OCI-LY1 (cell line): ENCODE measurements around the gene RAB11FIP3.

Source experiments
- H2AFZ ChIP-seq: fragments of 200-600 bp; sonication (generic), shearing (Covaris generic); 2 replicates; pipeline ENCODE4 v1.6.0; 2014; ENCODE audit warnings: antibody characterized with exemption, mild to moderate bottlenecking, low read length
- H3F3A ChIP-seq: fragments of 200-600 bp; sonication (generic), shearing (Covaris generic); 2 replicates; pipeline ENCODE4 v1.6.0; 2014; ENCODE audit warnings: mild to moderate bottlenecking, antibody characterized with exemption, low read length, moderate library complexity; ENCODE audit not compliant: insufficient read depth
- H3K27ac ChIP-seq: fragments of 200-600 bp; sonication (generic); 2 replicates; pipeline ENCODE4 v1.5.1; 2014; ENCODE audit warnings: low read length, mixed run types, mild to moderate bottlenecking, low read depth; ENCODE audit not compliant: poor library complexity, severe bottlenecking
- H3K27me3 ChIP-seq: fragments of 200-600 bp; sonication (generic); 2 replicates; pipeline ENCODE4 v1.6.0; 2014; ENCODE audit warnings: antibody characterized with exemption, mild to moderate bottlenecking, low read length, moderate library complexity; ENCODE audit not compliant: insufficient read depth
- H3K36me3 ChIP-seq: fragments of 200-600 bp; sonication (generic); 2 replicates; pipeline ENCODE4 v1.6.1; 2014; ENCODE audit warnings: mild to moderate bottlenecking, antibody characterized with exemption, low read length, moderate library complexity, mixed read lengths; ENCODE audit not compliant: insufficient read depth
- H3K4me1 ChIP-seq: fragments of 200-600 bp; sonication (generic); 2 replicates; pipeline ENCODE4 v1.5.1; 2014; ENCODE audit warnings: mild to moderate bottlenecking, low read length, moderate library complexity; ENCODE audit not compliant: insufficient read depth, severe bottlenecking
- H3K4me2 ChIP-seq: fragments of 200-600 bp; sonication (generic), shearing (Covaris generic); 2 replicates; pipeline ENCODE4 v1.6.1; 2014; ENCODE audit warnings: low read length
- H3K4me3 ChIP-seq: fragments of 200-600 bp; sonication (generic); 2 replicates; pipeline ENCODE4 v1.5.1; 2014; ENCODE audit warnings: low read length, low read depth, mild to moderate bottlenecking, mixed read lengths; ENCODE audit not compliant: poor library complexity, severe bottlenecking
- H3K79me2 ChIP-seq: fragments of 200-600 bp; shearing (Covaris generic); 2 replicates; pipeline ENCODE4 v1.6.1; 2016; ENCODE audit warnings: mixed run types, low read length, mixed read lengths; ENCODE audit not compliant: insufficient read depth
- H3K9ac ChIP-seq: fragments of 200-600 bp; sonication (generic), shearing (Covaris generic); 2 replicates; pipeline ENCODE4 v1.6.1; 2014; ENCODE audit warnings: mild to moderate bottlenecking, low read length, mixed read lengths
- H3K9me2 ChIP-seq: fragments of 200-600 bp; sonication (generic), shearing (Covaris generic); 2 replicates; pipeline ENCODE4 v1.6.1; 2014; ENCODE audit warnings: low read depth, mild to moderate bottlenecking, low read length, mixed read lengths
- H3K9me3 ChIP-seq: fragments of 200-600 bp; shearing (Covaris generic); 2 replicates; pipeline ENCODE4 v1.6.1; 2014; ENCODE audit warnings: low read length, mixed read lengths
- H4K20me1 ChIP-seq: fragments of 200-600 bp; sonication (generic), shearing (Covaris generic); 2 replicates; pipeline ENCODE4 v1.6.0; 2016; ENCODE audit warnings: mild to moderate bottlenecking, low read length; ENCODE audit not compliant: insufficient read depth
- EZH2 ChIP-seq: fragments of 200-600 bp; sonication (generic), shearing (Covaris generic); IDR thresholded peaks from 2 replicates; pipeline ENCODE4 v1.8.0; 2017; ENCODE audit warnings: borderline replicate concordance, mixed run types, mild to moderate bottlenecking, antibody characterized with exemption, low read length, moderate library complexity, mixed read lengths
- TF ChIP-seq, protein P1 (sequence below): fragments of 200-600 bp; sonication (generic), shearing (Covaris generic); IDR thresholded peaks from 2 replicates; pipeline ENCODE4 v1.5.1; 2017; ENCODE audit warnings: mild to moderate bottlenecking, antibody characterized with exemption, low read length, moderate library complexity, mixed read lengths

Gene RAB11FIP3

GRCh38 chr16:540645-541340, 115.3 kb downstream of the RAB11FIP3 start:
- Histone ChIP-seq H2AFZ (no peak overlapping the region), H3K4me2 (no peak overlapping the region), H3K36me3 (no peaks in the 10 kb centered on the region), H3K9ac (no peak overlapping the region), H3K4me1 (no peaks in the 10 kb centered on the region), H4K20me1 (no peaks in the 10 kb centered on the region), H3K4me3 (no peak overlapping the region), H3K9me3 (no peaks in the 10 kb centered on the region), H3K27ac (no peak overlapping the region), H3K27me3 (no peaks in the 10 kb centered on the region), H3K9me2 (no peaks in the 10 kb centered on the region), H3K79me2 (no peaks in the 10 kb centered on the region), H3F3A (no peaks in the 10 kb centered on the region)
- TF ChIP-seq, protein P1, sequence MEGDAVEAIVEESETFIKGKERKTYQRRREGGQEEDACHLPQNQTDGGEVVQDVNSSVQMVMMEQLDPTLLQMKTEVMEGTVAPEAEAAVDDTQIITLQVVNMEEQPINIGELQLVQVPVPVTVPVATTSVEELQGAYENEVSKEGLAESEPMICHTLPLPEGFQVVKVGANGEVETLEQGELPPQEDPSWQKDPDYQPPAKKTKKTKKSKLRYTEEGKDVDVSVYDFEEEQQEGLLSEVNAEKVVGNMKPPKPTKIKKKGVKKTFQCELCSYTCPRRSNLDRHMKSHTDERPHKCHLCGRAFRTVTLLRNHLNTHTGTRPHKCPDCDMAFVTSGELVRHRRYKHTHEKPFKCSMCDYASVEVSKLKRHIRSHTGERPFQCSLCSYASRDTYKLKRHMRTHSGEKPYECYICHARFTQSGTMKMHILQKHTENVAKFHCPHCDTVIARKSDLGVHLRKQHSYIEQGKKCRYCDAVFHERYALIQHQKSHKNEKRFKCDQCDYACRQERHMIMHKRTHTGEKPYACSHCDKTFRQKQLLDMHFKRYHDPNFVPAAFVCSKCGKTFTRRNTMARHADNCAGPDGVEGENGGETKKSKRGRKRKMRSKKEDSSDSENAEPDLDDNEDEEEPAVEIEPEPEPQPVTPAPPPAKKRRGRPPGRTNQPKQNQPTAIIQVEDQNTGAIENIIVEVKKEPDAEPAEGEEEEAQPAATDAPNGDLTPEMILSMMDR: no peak
- TF ChIP-seq EZH2: no peak

DNA sequence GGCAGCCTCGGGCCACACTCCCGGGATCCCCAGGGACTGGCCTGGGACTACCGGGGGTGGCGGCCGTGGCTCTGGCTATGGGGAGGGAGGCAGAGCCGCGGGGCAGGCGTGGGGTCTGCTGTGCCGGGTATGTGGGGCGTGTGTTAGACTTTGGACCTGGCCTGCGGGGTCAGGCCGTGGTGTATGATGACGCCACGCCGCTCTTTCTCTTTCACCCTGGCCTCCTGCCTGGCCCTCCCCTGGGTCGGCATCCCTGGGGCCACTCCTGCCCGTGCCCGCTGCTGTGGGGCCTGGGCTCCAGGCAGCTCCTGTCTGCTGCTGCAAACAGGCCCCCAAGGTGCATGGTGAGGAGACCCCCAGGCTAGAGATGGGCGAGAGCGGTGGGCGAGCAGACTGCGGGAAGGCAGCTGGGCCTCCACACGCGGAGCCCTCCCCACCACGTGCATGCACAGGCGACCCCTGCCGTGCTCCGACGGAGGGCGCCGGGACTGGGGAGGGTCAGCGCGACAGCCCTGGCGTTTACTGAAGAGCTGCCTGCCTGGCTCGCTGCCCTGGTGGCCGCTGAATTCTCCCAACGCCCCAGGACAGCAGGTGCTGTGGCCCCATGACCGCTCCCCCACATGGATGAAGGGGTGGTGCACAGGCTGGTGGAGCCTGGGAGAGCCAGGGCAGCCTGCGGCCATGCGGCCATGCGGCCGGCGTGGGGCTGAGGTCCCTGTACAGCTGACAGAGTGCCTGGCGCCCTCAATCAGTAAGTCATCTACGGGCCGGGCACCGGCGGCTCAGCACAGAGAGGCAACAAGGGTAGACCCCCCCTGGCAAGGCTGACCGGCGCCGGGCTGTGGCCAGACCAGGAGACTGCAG, 118.1 kb downstream of the RAB11FIP3 start:
- no peaks in the 10 kb centered on the region for H3K9me2 ChIP-seq
- no peak overlapping the region for H3K27ac ChIP-seq
- H3K4me2 ChIP-seq: no peak overlapping the region
- H2AFZ ChIP-seq: no peak overlapping the region
- no peaks in the 10 kb centered on the region for H3K79me2 ChIP-seq
- H3K4me3 ChIP-seq: no peak overlapping the region
- TF ChIP-seq, protein P1: no peak
- TF ChIP-seq EZH2: no peak
- H3F3A ChIP-seq: no peaks in the 10 kb centered on the region
- no peaks in the 10 kb centered on the region for H3K9me3 ChIP-seq
- H3K27me3 ChIP-seq: no peaks in the 10 kb centered on the region
- no peaks in the 10 kb centered on the region for H3K4me1 ChIP-seq
- no peaks in the 10 kb centered on the region for H4K20me1 ChIP-seq
- H3K9ac ChIP-seq: no peak overlapping the region
- no peaks in the 10 kb centered on the region for H3K36me3 ChIP-seq

DNA sequence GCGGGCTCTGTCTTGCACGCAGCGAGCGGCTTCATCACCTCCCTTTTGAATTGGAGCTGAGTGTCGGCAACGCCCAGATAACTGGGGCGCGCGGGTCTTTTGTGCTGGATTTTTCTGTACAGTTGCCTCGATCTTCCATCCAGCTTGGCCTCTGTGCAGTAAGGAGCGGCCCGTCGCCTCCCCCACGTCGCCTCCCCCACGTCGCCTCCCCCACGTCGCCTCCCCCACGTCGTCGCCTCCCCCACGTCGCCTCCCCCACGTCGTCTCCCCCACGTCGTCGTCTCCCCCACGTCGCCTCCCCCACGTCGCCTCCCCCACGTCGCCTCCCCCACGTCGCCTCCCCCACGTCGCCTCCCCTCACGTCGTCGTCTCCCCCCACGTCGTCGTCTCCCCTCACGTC, 119.1 kb downstream of the RAB11FIP3 start:
- Histone ChIP-seq H3K79me2 (no peaks in the 10 kb centered on the region), H3K4me3 (no peak overlapping the region), H3K9me2 (no peaks in the 10 kb centered on the region), H2AFZ (no peak overlapping the region), H3K27me3 (no peaks in the 10 kb centered on the region), H3K27ac (no peak overlapping the region), H3K4me1 (no peaks in the 10 kb centered on the region), H3K9me3 (no peaks in the 10 kb centered on the region), H3K36me3 (no peaks in the 10 kb centered on the region), H4K20me1 (no peaks in the 10 kb centered on the region), H3F3A (no peaks in the 10 kb centered on the region), H3K9ac (no peak overlapping the region), H3K4me2 (no peak overlapping the region)
- TF ChIP-seq EZH2: no peak
- TF ChIP-seq, protein P1: no peak
